Activated T-cell treated with anti-CD3 and anti-CD28 coated beads, Interleukin-2, amount 50 U/mL, for 72 hours (primary cell): ENCODE results near the gene MLLT10. TPM values are rescaled to one million over a fixed set of nuclear protein-coding genes. Genes with fewer than 3 reads are reported as not detected.

Source experiments
- ATAC-seq, 2 donors: fragments of 150-1000 bp; cut with Tn5 transposase; replicated peaks in 1 of 2; 2 replicates each; pipeline ENCODE4 v1.10.0; 2021; ENCODE audit warnings: moderate library complexity in 2 of 2, mild to moderate bottlenecking in 1 of 2
- DNase-seq, 2 donors: peaks; one replicate each; pipeline ENCODE4 v3.0.0; 2021 to 2022; ENCODE audit warnings: mixed read lengths in 1 of 2
- H3K27ac Mint-ChIP-seq: one replicate; pipeline ENCODE4 v1.8.0; 2022; ENCODE audit warnings: mild to moderate bottlenecking, moderate library complexity, mixed read lengths
- H3K27me3 Mint-ChIP-seq: one replicate; pipeline ENCODE4 v1.8.0; 2022; ENCODE audit warnings: low read depth, mixed read lengths
- H3K36me3 Mint-ChIP-seq, 2 donors: one replicate each; pipeline ENCODE4 v1.8.0; 2022; ENCODE audit warnings: mixed read lengths in 2 of 2, mild to moderate bottlenecking in 1 of 2; ENCODE audit not compliant: insufficient read depth in 2 of 2
- H3K4me1 Mint-ChIP-seq: one replicate; pipeline ENCODE4 v1.8.0; 2022; ENCODE audit warnings: low read depth, mixed read lengths
- H3K4me3 Mint-ChIP-seq, 2 donors: one replicate each; pipeline ENCODE4 v1.8.0; 2022; ENCODE audit warnings: mild to moderate bottlenecking in 2 of 2, mixed read lengths in 2 of 2, moderate library complexity in 2 of 2
- H3K9me3 Mint-ChIP-seq, 2 donors: one replicate each; pipeline ENCODE4 v1.8.0; 2022; ENCODE audit warnings: mixed read lengths in 2 of 2
- total RNA-seq, 2 donors: library from RNA; stranded (reverse); gene quantifications; one replicate each; pipeline ENCODE4 v1.2.3, GENCODE V29; 2022

MLLT10 gene
- total RNA-seq, 2 donors from 2014 or later: 45.4 to 46.0 TPM

DNA sequence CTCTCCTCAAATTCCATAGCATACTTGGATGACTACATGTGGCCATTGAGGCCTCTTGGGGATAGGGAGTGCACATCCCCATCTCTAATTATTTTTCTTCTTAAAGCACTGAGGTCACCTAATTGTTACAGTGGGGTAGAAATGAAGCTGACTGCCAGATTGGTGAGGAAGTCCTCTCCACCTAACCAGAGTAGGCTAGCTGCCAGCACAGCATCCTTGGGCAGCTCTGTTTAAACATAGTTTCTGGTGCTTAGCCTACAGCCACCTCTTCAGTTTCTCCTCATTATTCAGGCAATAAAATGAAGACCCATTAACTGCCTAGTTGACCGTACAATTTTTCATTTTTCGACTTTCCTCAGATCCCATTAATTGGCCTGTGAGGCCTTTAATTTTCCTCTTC, 104.6 kb downstream of the MLLT10 start:
- Mint-ChIP-seq H3K27me3 (no peaks in the 10 kb centered on the region), H3K9me3 (no peaks in the 10 kb centered on the region), H3K27ac (no peak overlapping the region), H3K4me1 (peaks cover 10% of the 10 kb centered on the region), H3K36me3 (peaks cover 6 to 12% of the 10 kb centered on the region in 2 donors), H3K4me3 (no peak overlapping the region)
- no peak for DNase-seq
- ATAC-seq: no peak

DNA sequence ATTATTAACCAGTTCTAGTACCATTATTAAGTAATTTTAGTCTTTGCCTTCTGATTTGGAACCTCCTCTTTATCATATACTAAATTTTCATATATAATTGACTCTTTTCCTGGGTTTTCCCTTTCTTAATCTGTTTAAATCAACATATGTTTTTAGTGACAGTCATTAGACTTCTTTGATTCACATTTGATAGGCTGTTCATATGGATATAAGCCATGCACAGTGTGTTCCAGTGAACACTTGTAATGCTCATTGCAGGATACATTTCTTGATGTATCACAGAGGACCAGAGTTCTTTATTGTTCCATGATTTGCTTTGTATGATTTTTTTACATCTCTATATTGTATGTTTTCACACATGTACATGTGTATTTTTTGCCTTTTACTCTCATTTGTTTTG, 114.0 kb downstream of the MLLT10 start:
- DNase-seq (no peak), ATAC-seq (no peak)
- Mint-ChIP-seq H3K36me3 (peaks cover 3 to 21% of the 10 kb centered on the region in 2 donors), H3K4me3 (no peak overlapping the region), H3K27ac (peak overlapping the region; percentile 82), H3K27me3 (no peaks in the 10 kb centered on the region), H3K4me1 (peaks cover 17% of the 10 kb centered on the region), H3K9me3 (peaks cover 0 to 1% of the 10 kb centered on the region in 2 donors)

DNA sequence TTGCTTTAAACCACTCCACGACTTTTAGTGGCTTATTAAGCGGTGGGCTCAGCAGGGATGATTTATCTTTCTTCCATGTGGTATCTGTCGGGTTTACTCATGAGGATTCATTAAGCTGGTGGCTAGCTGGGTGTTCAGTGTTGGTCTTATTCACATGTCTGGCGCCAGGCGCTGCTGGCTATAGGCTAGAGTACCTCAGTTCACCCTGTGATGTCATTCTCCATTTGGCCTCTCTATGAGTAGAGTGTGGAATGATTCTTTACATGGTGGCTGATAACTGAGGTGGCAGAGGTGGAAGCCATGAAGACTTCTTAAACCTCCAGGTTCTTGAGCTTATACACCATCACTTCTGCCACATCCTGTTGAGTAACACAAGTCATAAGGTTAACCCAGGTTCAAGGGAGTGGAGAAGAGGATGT, 115.4 kb downstream of the MLLT10 start:
- ATAC-seq (peak; percentile 87 to 94), DNase-seq (peak; percentile 4 to 13)
- H3K27ac Mint-ChIP-seq: peak overlapping the region; percentile 54
- H3K9me3 Mint-ChIP-seq: peaks cover 0 to 1% of the 10 kb centered on the region in 2 donors
- H3K4me1 Mint-ChIP-seq: peaks cover 17% of the 10 kb centered on the region
- H3K4me3 Mint-ChIP-seq: peak overlapping the region in 1 of 2 donors; percentile 55
- peaks cover 3 to 21% of the 10 kb centered on the region in 2 donors for H3K36me3 Mint-ChIP-seq
- no peaks in the 10 kb centered on the region for H3K27me3 Mint-ChIP-seq

DNA sequence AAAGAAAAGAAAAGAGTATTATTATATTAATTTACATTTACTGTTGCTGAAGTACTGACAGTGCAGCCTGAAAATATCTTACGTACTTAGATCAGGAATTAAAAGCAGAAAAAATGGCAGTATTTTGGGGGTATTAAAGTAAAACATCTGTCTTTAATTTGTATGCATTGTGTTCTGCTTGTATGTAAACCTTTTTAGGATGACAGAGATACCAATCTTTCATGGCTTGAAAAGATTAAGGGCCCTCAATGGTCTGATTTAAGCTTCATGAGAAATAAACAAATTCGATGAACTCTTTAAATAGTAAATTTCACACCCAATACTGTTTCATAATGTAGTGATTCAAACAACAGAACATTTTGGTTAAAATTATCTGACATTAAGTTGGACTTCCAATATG, 116.3 kb downstream of the MLLT10 start:
- Mint-ChIP-seq H3K4me1 (peaks cover 17% of the 10 kb centered on the region), H3K27me3 (no peaks in the 10 kb centered on the region), H3K4me3 (no peak overlapping the region), H3K36me3 (peaks cover 3 to 20% of the 10 kb centered on the region in 2 donors), H3K27ac (no peak overlapping the region), H3K9me3 (peaks cover 0 to 1% of the 10 kb centered on the region in 2 donors)
- ATAC-seq (no peak), DNase-seq (no peak)

DNA sequence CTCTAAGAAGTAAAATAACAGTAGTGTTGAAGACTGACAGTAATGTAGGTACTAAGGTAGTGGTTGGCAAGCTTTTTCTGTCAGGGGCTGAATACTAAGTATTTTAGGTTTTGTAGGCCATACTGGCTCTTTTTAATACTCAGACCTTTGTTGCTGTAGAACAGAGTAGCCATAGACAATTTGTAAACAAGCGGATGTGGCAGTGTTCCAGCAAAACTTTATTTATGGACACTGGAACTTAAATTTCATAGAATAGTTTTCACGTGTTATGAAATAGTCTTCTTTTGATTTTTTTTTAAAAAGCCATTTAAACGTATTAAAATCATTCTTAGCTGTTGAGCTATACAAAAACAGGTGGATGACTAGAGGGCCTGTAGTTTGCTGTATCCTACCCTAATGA, 121.2 kb downstream of the MLLT10 start:
- Mint-ChIP-seq H3K9me3 (no peaks in the 10 kb centered on the region), H3K27ac (no peak overlapping the region), H3K4me1 (peaks cover 8% of the 10 kb centered on the region), H3K4me3 (no peak overlapping the region), H3K27me3 (no peaks in the 10 kb centered on the region), H3K36me3 (no peaks in the 10 kb centered on the region)
- no peak for ATAC-seq
- no peak for DNase-seq

DNA sequence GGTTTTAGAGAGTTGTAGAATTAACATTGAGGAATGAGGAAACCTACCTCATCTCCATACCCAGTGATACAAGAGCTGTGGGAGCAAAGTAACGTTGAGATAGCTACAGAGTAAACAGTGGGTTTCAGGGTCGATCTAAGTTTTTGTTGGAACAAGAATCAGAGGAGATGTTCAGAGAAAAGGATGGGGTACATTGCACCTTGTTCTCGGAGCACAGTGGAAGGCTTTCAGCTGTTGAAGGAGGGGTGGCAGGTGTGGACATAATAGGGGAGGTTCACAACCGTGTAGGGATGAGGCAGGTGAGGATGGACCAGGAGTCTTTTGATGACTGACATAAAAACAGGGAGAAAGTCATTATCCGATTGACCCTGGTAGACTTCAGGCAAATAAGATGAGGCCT, 121.7 kb downstream of the MLLT10 start:
- Mint-ChIP-seq H3K4me1 (peaks cover 8% of the 10 kb centered on the region), H3K9me3 (no peaks in the 10 kb centered on the region), H3K27ac (no peak overlapping the region), H3K27me3 (no peaks in the 10 kb centered on the region), H3K36me3 (no peaks in the 10 kb centered on the region), H3K4me3 (no peak overlapping the region)
- ATAC-seq: no peak
- no peak for DNase-seq

DNA sequence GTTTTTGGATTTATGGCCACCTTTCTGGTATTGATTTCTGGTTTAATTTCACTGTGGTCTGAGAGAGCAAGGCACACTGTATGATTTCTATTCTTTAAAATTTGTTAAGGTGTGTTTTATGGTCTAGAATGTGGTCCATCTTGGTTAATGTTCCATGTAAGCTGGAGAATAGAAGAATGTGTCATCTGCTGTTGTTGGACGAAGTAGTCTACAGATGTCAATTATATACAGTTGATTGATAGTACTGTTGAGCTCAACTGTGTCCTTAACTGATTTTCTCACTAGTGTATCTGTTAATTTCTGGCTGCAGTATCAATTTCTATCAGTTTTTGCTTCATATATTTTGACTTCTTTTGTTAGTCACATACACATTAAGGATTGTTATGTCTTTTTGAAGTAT, 127.1 kb downstream of the MLLT10 start:
- Mint-ChIP-seq H3K4me1 (peaks cover 24% of the 10 kb centered on the region), H3K36me3 (peaks cover 0 to 2% of the 10 kb centered on the region in 2 donors), H3K27me3 (no peaks in the 10 kb centered on the region), H3K4me3 (no peak overlapping the region), H3K27ac (no peak overlapping the region), H3K9me3 (no peaks in the 10 kb centered on the region)
- no peak for DNase-seq
- ATAC-seq: no peak

DNA sequence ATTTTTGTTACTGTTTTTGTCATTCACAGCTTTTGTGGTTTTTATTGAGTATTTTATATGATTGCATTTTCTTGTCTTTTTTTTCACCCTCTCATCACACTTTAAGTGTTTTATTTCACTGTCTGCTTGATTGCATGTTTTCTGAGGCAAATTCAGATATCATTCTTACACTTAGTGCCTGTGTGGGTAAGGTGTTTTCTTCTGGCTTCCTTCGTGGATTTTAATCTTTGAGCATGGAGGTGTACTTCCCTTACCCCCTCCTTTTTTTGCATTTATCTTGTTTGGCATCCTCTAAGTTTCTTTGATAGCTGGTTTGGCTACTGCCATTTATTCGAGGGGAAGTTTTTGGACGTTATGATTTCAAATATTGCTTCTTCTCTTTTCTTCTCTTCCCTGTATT, 127.9 kb downstream of the MLLT10 start:
- H3K4me1 Mint-ChIP-seq: peaks cover 27% of the 10 kb centered on the region
- H3K4me3 Mint-ChIP-seq: peak overlapping the region in 1 of 2 donors; percentile 6
- DNase-seq: no peak
- H3K9me3 Mint-ChIP-seq: no peaks in the 10 kb centered on the region
- no peak for ATAC-seq
- H3K36me3 Mint-ChIP-seq: peaks cover 0 to 2% of the 10 kb centered on the region in 2 donors
- no peak overlapping the region for H3K27ac Mint-ChIP-seq
- H3K27me3 Mint-ChIP-seq: no peaks in the 10 kb centered on the region

DNA sequence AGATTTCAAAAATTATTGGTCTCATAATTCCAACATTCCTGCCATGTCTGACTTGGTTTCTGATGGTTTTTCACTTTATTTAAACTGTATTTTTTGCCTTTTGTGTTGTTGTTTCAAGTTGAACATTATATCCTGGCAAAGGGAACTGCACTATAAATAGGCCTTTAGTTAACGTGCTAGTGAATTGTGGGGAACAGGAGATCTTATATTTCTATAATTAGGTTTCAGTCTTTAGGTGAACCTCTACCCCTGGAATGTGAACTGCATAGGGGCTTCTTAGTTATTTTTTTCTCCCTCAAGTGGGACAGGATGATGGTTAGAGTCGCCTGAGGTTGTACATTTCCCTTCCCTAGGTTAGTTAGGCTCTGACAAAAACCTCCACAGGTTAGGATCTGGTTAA, 128.6 kb downstream of the MLLT10 start:
- Mint-ChIP-seq H3K4me1 (peaks cover 29% of the 10 kb centered on the region), H3K27me3 (no peaks in the 10 kb centered on the region), H3K4me3 (no peak overlapping the region), H3K36me3 (peaks cover 0 to 2% of the 10 kb centered on the region in 2 donors), H3K9me3 (no peaks in the 10 kb centered on the region), H3K27ac (no peak overlapping the region)
- DNase-seq (no peak), ATAC-seq (no peak)

DNA sequence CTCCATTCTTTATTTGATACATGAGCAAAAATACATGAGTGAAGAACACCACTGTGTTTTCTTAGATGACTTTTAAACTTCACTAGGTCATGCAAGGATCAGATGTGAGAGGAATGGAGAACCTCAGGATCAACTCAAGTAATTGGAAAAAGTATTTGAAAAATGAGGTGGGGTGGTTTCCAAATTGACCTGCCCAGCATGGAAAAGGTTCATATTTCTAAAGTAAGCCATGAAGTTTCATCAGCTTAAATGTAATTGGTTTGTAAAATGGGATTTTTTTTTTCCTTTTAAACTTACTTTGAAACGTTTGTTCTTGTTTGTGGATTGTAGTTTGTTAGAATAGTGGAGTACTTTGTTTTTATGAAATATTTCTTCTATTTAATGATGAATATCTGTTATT, 134.8 kb downstream of the MLLT10 start:
- Mint-ChIP-seq H3K4me1 (peaks cover 5% of the 10 kb centered on the region), H3K27ac (no peak overlapping the region), H3K9me3 (no peaks in the 10 kb centered on the region), H3K4me3 (no peak overlapping the region), H3K36me3 (peaks cover 0 to 2% of the 10 kb centered on the region in 2 donors), H3K27me3 (no peaks in the 10 kb centered on the region)
- DNase-seq (no peak), ATAC-seq (no peak)

DNA sequence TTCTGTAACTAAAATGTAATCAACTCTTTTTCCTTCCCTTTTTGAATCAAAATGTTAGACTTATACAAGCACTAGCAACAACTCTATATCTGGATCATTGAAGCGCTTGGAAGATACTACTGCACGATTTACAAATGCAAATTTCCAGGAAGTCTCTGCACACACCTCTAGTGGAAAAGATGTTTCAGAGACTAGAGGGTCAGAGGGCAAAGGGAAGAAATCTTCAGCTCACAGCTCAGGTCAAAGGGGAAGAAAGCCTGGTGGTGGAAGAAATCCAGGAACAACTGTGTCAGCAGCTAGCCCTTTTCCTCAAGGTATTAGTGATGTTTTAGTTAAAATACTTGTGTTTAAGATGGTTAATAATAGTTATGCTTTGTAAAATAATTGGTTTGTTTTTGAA, 136.4 kb downstream of the MLLT10 start:
- H3K4me3 Mint-ChIP-seq: no peak overlapping the region
- H3K27me3 Mint-ChIP-seq: no peaks in the 10 kb centered on the region
- DNase-seq (no peak), ATAC-seq (no peak)
- H3K27ac Mint-ChIP-seq: no peak overlapping the region
- peaks cover 0 to 2% of the 10 kb centered on the region in 2 donors for H3K36me3 Mint-ChIP-seq
- no peaks in the 10 kb centered on the region for H3K9me3 Mint-ChIP-seq
- H3K4me1 Mint-ChIP-seq: peaks cover 5% of the 10 kb centered on the region

DNA sequence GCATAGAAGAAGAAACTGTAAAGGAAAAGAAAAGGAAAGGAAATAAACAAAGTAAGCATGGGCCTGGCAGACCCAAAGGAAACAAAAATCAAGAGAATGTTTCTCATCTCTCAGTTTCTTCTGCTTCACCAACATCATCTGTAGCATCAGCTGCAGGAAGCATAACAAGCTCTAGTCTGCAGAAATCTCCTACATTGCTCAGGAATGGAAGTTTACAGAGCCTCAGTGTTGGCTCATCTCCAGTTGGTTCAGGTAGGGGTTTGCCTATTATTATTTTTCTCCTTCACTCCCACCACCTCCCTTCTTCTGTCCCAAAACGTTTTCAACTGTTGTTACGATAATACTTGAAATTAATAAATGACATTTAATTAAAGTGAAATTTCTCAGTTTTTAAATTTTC, 139.6 kb downstream of the MLLT10 start:
- peaks cover 0 to 7% of the 10 kb centered on the region in 2 donors for H3K36me3 Mint-ChIP-seq
- H3K4me1 Mint-ChIP-seq: no peaks in the 10 kb centered on the region
- DNase-seq (no peak), ATAC-seq (no peak)
- peak overlapping the region; percentile 48 for H3K27ac Mint-ChIP-seq
- H3K27me3 Mint-ChIP-seq: no peaks in the 10 kb centered on the region
- H3K4me3 Mint-ChIP-seq: no peak overlapping the region
- no peaks in the 10 kb centered on the region for H3K9me3 Mint-ChIP-seq

DNA sequence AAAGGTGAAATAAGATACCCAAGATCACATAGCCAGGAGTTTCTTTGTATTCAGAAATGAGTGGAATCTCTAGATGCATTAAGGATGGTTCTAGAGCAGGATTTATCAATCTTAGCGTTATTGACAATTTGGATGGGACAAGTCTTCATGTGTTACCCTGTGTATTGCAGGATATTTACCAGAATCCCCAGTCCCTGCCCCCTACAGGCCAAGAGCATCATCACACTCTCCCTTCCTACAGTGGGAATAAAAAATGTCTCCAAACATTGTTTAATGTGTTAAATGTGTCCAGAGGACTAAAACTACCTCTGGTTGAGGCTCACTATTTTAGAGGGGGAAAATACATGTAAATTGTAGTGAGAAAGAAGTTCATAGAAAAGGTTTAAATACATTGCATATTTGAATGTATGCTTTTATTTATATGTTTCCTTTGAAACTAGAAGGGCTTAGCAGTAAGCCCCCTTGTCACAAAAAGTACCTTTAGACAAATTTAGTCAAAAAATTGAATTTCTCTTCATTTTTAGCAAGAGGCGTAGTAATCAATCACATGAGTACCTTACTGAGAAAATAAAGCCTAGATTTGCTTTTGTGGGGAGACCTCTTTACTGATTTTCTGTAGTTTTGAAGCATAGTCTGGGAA, 141.2 kb downstream of the MLLT10 start:
- DNase-seq (peak; percentile 34 to 51), ATAC-seq (peak; percentile 40 to 67)
- no peak overlapping the region for H3K4me3 Mint-ChIP-seq
- H3K27ac Mint-ChIP-seq: no peak overlapping the region
- H3K36me3 Mint-ChIP-seq: peaks cover 0 to 7% of the 10 kb centered on the region in 2 donors
- no peaks in the 10 kb centered on the region for H3K4me1 Mint-ChIP-seq
- H3K27me3 Mint-ChIP-seq: no peaks in the 10 kb centered on the region
- H3K9me3 Mint-ChIP-seq: no peaks in the 10 kb centered on the region

DNA sequence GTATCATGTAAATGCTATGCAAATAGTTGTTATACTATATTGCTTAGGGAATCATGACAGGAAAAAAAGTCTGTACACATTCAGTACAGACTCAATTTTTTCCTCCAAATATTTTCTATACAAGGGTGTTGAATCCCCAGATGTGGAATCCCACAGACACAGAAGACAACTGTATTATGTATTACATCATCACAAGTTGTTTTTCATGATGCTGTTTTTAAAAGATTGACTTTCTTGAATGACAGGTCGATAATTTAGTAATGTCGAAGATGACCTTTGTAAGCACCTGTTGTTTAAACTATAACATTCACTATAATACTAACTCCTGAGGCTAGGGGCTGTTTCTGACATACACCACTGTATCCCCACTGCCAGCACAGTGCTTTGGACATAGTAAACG, 143.5 kb downstream of the MLLT10 start:
- no peak for DNase-seq
- Mint-ChIP-seq H3K27me3 (no peaks in the 10 kb centered on the region), H3K9me3 (no peaks in the 10 kb centered on the region), H3K36me3 (peaks cover 3 to 7% of the 10 kb centered on the region in 2 donors), H3K27ac (no peak overlapping the region), H3K4me3 (no peak overlapping the region), H3K4me1 (no peaks in the 10 kb centered on the region)
- no peak for ATAC-seq
